ENCODE results near the gene AFP.

The AFP gene

GRCh38 chr4:73420615-73421014, 15.4 kb upstream of the AFP start:
- TF ChIP-seq MAX (IDR thresholded peaks at IDR 0.05; ENCODE audit: low read depth, low read length) (no peak), POLR2A (IDR thresholded peaks at IDR 0.05; ENCODE audit: extremely low read depth, insufficient read length) (no peak), CTCF (IDR thresholded peaks at IDR 0.05; ENCODE audit: low read depth, low read length) (no peak), MYC (IDR thresholded peaks at IDR 0.05; ENCODE audit: low read depth, low read length) (no peak)
- no peak overlapping the region for H3K4me3 ChIP-seq (ENCODE audit: low read depth, low read length)
- DNase-seq (ENCODE audit: low read depth): no peak

- no peak for TF ChIP-seq MAX (IDR thresholded peaks at IDR 0.05; ENCODE audit: low read depth, low read length)
- no peak for TF ChIP-seq MYC (IDR thresholded peaks at IDR 0.05; ENCODE audit: low read depth, low read length)
- no peak for TF ChIP-seq POLR2A (IDR thresholded peaks at IDR 0.05; ENCODE audit: extremely low read depth, insufficient read length)
- TF ChIP-seq CTCF (IDR thresholded peaks at IDR 0.05; ENCODE audit: low read depth, low read length): no peak
- no peak for DNase-seq (ENCODE audit: low read depth)
- H3K4me3 ChIP-seq (ENCODE audit: low read depth, low read length): no peak overlapping the region
Measured at GRCh38 chr4:73421708-73422457, 14.1 kb upstream of the AFP start.

- DNase-seq (ENCODE audit: low read depth): no peak
- TF ChIP-seq POLR2A (IDR thresholded peaks at IDR 0.05; ENCODE audit: extremely low read depth, insufficient read length): no peak
- TF ChIP-seq MYC (IDR thresholded peaks at IDR 0.05; ENCODE audit: low read depth, low read length): no peak
- no peak for TF ChIP-seq MAX (IDR thresholded peaks at IDR 0.05; ENCODE audit: low read depth, low read length)
- no peak for TF ChIP-seq CTCF (IDR thresholded peaks at IDR 0.05; ENCODE audit: low read depth, low read length)
Measured at GRCh38 chr4:73422458-73422752, 13.6 kb upstream of the AFP start.

GRCh38 chr4:73423184-73423583, 12.8 kb upstream of the AFP start:
- TF ChIP-seq MAX (IDR thresholded peaks at IDR 0.05; ENCODE audit: low read depth, low read length) (no peak), CTCF (IDR thresholded peaks at IDR 0.05; ENCODE audit: low read depth, low read length) (no peak), MYC (IDR thresholded peaks at IDR 0.05; ENCODE audit: low read depth, low read length) (no peak), POLR2A (IDR thresholded peaks at IDR 0.05; ENCODE audit: extremely low read depth, insufficient read length) (no peak)
- DNase-seq (ENCODE audit: low read depth): no peak
- no peak overlapping the region for H3K4me3 ChIP-seq (ENCODE audit: low read depth, low read length)

More at GRCh38 chr4:73422458-73422752, 13.6 kb upstream of the AFP start:
- H3K4me3 ChIP-seq (ENCODE audit: low read depth, low read length): no peak overlapping the region

- H3K4me3 ChIP-seq (ENCODE audit: low read depth, low read length): no peak overlapping the region
Measured at GRCh38 chr4:73426666-73427065, 9.4 kb upstream of the AFP start.

More at GRCh38 chr4:73426666-73427065, 9.4 kb upstream of the AFP start:
- TF ChIP-seq MAX (IDR thresholded peaks at IDR 0.05; ENCODE audit: low read depth, low read length): no peak
- no peak for TF ChIP-seq MYC (IDR thresholded peaks at IDR 0.05; ENCODE audit: low read depth, low read length)
- TF ChIP-seq CTCF (IDR thresholded peaks at IDR 0.05; ENCODE audit: low read depth, low read length): no peak
- no peak for TF ChIP-seq POLR2A (IDR thresholded peaks at IDR 0.05; ENCODE audit: extremely low read depth, insufficient read length)
- no peak for DNase-seq (ENCODE audit: low read depth)

Data from NB4 (cell line).